NOMO-1 treated with dmso at 0.1 percent for 144 hours (cell line): ENCODE data around the gene FER.
"Not testable (repeated sequence)": the region's sequence is repeated elsewhere in the genome, so short reads cannot be mapped to it uniquely, and the experiment has no call there.

Experiments
- DNase-seq: peaks from one replicate; lab custom pipeline; 2025; ENCODE audit not compliant: unreplicated experiment; lab: John Stamatoyannopoulos, UW

The FER gene

DNA sequence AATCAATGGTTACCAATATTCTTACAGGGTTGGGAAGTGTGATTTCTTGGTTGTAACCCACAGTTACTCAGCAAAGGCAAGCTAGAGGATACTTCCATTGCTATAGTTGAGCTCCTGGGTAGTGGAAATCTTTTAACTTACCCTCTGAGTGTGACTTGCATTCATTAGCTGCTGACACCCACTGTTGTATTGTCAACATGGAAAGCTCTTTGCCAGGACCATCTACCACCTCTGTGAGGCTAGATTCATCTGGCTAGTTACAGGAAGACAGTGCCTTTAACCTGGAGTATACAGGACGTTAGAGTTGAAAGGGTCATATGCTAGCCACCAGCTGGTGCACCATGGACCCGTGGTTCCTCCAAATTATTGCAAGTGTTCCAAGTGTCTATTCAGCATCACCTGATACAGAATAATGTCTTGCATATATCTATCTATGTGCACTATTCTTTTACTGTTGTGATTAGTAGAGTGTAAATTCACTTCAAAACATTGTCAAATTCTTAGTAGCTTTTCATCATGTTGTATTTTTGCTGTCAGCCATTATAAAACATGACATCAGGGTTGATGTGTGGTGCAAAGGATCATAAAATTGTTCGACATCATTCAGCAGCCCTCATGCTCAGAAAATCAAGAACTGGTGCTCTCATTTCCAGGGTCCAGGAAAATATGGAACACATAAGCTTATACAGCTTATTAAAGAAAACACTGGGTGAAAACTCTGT is 423.1 kb downstream of the FER start:
- DNase-seq: no peak

DNA sequence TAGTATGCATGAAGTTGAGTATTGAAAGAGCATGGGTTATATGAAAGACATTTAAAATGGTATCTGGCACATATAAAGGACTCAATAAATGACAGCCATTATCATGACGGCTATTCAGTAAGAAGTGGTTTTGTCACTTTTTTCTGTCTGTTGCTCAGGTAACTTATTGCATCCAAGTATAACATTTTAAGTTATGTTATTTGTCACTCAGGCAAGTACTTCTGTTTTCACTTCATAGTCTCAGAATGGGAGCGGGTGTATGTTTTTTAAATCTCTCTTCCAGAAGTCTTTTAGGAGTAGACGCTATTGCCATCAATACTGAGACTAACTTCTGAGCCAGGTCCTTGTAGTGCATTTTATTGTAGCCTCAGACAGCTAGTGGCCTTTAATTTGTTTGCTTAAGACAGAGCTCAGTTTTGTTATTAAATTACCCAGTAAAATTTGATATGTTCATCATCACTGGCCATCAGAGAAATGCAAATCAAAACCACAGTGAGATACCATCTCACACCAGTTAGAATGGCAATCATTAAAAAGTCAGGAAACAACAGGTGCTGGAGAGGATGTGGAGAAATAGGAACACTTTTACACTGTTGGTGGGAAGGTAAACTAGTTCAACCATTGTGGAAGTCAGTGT is 423.9 kb downstream of the FER start:
- not testable (repeated sequence) for DNase-seq

DNA sequence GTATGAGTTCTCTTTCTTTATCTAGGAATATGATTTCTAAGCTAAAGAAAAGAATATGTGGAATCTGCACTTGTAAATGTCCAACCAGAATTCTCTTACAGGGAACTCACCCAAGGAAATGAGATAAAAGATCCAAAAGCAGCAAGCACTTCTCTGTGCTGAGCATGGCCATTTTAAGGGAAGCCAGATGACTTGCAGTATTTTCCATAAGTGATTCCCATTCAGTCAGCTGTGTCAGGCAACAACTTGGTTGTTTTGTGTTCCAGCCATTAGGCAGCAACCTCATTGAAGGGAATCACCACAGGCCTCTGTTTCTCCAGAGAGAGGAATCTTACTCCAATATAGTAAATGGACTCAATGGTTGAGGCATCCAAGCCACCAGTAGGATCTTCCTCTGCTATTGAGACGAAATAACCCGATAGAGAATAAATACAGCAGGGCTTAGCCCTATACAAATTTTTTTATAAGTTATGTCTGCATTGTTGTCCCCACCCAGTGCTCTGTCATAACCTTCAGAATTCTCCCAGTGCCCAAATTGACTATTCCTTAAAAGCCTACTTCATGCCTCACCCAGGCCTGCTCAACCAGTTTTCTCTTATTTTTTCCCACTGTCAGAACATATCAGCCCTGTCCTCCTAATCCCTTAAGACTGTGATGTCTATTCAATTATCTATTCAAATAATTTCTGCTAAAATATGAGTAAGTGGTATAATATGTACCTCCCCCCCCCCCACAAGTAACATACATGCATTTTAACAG is 425.5 kb downstream of the FER start:
- no peak for DNase-seq

DNA sequence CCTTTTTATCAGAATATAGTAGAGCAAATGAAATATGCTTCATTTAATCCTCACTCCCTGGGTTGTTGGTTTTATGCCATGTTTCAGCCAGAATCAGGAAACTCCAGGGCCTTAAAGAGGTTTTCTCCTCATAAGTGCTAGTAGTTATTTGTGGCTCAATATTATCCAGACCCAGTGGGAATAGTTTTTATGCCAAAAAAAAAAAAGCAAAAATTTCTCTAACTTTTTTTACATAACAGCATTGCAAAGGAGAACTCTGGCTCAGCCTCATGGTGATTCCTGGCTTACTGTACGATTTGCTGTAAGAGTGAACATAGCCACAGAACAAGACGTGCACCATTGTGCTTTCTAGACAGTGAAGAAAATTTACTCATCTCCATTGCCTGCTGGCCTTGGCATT is 429.5 kb downstream of the FER start:
- DNase-seq: no peak

DNA sequence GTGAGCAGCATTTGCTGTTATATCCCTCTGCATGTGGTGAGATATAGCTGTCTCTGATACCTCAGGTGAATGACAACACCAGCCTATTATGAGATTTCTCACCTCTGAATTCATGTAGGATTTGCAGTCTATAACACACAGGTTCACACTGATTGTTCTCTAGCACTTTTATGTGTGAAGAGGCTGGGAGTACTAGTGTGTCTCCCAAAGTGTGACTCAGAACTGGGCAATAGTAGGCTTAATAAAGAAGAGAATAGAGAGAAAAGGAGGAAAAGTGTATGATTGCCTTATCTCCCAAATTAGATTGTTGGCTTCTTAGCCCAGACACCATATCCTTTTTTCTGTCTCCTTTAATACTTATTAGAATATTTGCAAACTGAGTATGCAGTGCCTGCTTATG is 430.1 kb downstream of the FER start:
- no peak for DNase-seq

DNA sequence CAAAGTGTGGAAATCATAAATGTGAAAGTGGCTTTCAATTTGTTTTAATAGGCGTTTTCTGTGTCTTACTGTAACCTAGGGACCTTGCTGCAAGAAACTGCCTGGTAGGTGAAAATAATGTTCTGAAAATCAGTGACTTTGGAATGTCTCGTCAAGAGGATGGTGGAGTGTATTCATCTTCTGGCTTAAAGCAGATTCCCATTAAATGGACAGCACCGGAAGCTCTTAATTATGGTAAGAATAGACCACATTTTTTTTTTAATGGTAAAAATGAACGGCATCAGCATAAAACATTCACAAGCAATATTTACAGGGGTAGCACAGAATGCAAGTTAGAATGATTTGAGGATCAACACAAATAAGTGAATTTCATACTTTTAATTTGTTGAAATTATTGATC is 433.0 kb downstream of the FER start:
- DNase-seq: no peak

DNA sequence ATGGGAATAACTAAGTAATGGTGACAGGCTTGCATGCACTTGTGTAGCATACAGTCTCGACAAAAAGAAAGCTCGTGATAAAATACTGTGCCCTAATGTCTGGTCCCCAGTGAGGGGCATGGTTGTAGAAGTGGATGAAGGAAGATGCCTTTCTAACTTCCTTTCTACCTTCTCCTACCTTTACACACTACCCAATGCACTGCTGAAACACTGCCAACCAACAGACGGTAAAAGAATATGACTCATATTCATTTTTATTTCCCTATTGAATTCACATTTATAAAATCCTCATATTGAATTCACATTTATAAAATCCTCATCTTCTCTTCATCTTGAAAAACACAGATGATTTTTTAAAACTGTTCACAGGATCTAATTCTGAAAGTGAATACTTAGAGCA is 439.1 kb downstream of the FER start:
- DNase-seq: no peak

DNA sequence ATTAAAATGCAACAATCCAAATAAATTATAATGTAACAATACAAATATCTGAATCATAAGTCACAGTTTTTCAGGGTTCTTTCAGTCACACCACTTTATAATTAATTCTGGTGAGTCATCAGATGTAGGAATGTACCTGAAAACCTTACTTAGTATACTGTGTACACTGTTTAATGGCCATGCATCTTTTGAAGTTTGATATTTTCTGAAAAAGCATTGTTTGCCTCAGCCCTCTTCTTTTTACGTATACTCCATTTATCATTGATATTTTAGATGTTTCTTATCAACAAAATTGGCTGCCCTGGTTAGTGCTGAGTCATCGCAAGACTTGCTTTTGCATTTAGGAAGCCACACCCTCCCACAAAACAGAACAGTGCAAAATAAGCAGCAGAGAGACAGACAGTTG is 443.5 kb downstream of the FER start:
- no peak for DNase-seq

DNA sequence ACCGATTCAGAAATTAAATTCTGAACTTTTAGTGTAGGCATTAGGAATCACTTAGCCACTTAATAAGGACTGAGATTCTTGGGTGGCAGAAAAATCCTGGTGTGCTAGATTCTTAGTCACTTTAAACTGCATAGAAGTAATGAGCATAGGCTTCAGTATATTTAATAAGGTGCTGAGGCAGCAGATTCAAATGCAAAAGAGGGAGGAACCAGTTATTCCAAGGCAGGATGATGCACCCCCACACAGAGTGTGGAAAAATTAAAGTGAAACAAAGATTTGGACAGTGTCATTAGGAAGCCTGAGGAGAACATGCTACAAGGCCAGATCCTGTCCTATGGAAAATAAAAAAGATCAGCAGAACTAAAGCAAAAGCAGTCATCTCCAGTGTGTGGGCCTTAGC is 444.3 kb downstream of the FER start:
- DNase-seq: no peak

DNA sequence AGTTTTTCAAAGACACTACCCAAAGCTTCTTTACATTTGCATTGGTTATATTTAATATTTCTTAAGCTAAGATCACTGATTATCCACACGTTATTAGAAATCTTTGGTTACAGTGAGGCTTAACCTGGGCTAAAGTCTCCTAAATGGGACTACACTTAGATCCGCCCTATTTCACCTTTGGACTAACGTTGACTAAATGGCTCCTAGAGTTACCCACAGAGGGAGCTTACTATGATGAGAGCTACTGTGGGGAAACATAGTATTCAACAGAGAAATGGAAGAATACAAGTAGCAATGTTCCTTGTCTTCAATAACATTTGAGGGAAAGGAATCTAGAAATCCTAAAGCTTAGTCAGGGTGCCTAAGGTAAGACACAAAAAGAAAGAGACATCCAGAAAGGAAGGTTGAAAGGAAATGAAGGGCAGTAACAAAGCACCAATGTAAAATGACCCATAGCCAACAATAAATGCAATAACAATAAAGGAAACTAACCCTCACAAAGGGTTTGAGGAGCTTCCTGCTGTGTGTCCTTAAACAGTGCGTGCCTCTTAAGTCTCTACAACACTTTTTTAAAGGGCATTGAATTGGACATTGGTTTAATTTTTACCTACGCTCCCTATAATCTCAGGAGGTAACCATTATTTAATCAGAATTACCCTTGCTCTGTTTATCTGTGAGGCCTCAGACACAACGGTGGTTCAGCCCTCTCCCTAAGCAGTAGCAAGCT is 445.0 kb downstream of the FER start:
- DNase-seq: no peak

DNA sequence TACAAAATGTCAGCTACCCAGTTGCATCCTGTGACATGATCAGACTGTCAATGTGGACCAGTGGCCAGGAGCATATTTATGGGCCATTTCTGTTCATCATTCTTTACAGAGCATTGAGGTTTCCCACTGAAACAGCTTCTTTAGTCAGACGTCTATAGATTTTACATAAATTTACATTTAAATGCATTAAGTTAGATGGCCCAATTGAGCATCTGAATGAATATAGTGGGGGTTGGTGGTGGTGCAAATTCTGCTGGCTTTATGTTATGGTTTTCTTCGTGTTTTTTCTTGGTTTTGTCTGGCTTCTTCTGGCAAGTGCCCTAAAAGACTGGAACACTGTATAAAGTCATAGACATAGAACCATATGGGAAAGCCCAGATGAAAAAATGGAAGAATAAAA is 448.0 kb downstream of the FER start:
- no peak for DNase-seq

DNA sequence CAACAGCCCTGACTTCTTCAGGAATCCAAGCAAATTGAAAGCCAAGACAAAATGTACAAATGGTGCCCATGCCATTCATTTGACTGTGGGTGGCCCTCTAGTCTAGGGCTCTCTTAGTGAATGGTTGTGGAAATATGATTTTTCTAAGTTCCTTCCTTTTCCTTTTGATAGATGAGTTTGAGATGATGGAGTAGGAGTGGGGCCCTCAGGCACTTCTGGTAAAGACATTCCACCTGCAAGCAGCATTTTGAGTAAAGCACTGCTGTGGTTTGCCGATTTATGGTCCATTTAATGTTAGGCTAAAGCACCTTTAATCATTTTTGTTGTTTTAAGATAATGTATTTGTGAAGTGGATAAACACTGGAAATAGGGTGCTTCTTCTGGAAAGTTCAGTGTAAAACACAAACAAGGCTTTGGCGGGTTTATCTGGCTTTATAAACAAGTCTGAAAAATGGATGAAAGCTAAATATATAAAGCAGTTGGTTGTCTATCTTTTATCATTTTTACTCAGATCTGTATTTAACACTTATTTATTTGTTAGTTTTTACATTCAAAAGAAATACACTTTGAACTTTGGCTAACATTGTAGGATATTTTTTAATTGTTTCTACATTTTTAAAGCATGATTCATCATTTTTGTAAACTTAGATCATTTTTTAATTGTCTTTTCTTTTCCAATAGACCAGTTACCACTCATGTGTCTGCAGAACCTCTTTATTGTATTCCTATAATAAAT is 448.6 kb downstream of the FER start:
- no peak for DNase-seq

DNA sequence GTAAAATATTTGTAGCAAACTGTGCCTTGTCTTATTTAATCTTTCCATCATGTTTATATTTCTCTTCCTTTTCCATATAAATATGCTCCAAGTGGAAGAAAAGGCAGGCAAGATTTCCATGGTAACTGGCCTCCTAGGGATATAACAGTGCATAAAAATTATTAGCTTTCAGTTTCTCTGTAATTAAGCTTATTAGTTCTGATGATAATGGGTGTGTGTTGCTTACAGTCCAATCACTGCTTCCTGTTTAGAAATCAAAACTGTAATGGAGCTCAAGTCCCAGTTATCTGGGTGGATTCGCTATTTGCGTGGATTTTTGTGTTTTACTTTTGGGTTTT is 449.1 kb downstream of the FER start:
- DNase-seq: no peak

DNA sequence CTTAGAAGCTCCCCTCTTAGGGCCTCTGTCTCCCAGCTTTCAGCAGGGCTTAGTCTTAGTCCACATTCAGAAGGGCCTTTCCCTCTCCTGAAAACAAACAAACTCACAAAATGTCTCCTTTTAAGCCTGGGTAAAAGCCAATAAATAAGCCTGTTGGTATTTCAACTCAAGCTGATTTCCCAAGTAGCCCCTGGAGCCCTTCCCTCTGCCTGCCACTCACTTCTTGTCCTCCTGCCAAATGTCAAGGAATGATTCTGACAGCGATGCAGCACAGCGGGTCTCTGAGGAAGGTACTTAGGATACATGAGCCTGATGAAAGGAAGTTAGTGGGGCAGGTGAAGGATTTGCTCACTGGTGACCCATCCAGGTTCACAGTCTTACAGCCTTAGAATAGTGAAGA is 451.6 kb downstream of the FER start:
- no peak for DNase-seq

DNA sequence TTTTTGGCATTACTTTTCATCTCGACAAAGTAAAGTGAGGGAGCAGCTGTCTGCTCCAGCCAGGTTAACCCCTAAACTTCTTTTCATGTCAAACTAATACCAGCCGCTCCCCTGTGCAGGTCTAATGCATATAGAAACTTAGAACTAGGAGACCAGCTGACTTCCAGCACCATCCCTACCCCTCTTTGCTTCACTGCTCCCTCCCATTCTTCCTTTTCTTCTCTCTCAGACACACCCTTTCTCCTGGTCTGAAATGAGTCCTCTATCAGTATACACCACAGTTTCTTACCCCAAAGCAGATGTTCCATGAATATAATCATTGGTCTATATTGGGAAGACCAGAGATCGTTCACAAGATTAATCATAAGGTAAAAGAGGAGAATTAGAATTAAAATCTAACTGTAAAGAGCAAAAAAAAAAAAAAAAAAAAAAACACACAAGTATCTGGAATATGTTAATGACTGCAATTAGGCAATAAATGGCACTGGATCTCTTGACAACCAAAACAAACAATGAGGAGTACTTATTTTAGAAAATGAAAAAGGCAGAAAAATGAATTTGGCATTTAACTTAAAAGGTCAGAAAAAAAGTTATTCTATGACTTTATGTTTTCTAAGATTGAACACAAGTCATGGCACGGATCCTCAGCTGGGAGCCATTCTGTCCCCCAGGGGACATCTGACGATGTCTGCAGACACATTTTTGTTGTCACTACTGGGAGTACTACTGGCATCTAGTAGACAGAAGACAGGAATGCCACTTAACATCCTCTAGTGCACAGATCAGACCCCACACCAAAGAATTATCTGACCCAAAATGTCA is 452.3 kb downstream of the FER start:
- DNase-seq: no peak

DNA sequence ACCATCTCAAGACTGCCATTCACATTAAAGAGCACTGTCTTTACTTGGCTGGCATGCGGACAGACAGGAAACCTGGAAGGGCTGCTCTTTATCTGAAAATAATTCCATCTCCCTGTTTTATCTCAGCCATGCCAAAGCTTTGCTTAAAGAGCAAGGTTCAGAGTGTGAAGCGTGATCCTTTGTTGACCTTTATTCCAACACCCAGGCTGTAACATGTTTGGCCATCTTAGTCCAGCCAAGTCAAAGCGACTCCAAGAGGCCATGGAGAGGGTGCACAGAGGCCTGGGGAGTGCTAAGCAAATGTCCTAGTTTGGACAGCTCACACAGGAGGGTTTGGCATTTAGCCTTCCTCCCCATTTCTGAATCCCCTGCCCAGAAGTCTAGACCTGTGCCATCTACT is 467.3 kb downstream of the FER start:
- no peak for DNase-seq

DNA sequence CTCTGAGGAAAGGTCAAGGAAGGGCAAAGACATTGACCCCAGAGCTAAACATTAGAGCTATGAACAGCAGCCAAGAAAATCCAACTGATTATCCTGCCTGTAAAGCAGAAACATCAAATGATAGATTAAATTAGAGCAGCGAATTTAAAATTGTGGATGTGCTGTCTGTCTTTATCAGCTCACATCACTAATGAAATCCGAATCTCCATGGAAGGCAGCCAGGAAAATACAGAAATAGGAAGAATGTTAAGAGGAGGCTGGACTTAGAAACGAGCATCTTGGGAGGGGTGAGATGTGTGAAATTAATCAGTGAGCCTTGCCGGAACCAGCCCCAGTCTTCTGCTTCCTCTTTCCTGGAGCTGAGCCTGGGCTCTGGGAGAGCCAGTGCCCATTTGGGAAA is 471.1 kb downstream of the FER start:
- DNase-seq: no peak

DNA sequence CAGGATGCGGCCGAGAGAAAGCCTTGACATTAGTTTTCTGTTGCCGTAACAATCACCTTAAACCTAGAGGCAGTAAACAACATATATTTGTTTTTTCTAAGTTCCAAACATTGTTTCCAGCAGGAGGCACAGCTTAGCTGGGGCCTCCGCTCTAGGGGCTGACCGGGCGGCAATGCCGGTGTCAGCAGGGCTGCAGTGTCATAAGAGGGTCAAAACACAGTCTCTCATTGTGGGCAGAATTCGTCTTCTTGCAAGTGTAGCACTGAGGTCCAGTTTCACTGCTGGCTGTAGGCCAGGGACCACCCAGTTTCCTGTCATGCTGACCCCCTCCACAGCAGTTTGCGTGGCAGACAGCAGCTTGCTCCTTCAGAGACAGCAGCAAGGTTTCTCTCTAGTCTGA is 475.8 kb downstream of the FER start:
- DNase-seq: no peak

DNA sequence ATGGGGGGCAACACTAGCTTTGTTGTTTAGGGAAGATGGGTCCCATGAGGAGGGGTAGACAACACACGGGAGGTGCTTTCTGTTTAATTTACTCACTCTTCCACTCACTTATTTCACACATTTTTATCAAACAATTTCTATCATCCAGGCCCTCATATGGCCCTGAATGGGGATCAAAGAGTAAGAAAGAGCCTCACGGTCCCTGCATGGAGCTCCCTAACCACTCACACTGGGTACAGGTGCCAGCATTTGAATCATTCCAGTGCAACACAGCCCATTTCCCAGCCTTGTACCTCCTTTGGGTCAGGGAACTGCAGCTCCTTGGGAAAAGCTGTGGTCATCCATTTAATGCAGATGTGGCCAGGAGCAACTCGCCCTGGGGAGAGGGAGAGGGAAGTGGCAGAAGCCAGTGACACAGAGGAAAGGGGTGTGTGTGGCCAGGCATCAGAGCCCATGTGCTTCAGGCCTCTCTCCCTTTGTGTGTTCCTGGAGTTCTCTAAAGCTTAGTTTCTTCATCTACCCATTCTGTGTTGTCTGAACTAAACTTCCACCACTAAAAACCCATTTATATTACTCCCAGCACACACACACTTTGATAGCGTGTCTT is 476.7 kb downstream of the FER start:
- no peak for DNase-seq
